GM19023 (cell line): ENCODE data around the gene C12orf57.

Source experiments
- ATAC-seq: cut with Tn5 transposase; IDR thresholded peaks from one replicate; pipeline ENCODE4 v1.9.1; 2021; ENCODE audit warnings: mild to moderate bottlenecking, moderate library complexity; ENCODE audit not compliant: unreplicated experiment

C12orf57 gene

DNA sequence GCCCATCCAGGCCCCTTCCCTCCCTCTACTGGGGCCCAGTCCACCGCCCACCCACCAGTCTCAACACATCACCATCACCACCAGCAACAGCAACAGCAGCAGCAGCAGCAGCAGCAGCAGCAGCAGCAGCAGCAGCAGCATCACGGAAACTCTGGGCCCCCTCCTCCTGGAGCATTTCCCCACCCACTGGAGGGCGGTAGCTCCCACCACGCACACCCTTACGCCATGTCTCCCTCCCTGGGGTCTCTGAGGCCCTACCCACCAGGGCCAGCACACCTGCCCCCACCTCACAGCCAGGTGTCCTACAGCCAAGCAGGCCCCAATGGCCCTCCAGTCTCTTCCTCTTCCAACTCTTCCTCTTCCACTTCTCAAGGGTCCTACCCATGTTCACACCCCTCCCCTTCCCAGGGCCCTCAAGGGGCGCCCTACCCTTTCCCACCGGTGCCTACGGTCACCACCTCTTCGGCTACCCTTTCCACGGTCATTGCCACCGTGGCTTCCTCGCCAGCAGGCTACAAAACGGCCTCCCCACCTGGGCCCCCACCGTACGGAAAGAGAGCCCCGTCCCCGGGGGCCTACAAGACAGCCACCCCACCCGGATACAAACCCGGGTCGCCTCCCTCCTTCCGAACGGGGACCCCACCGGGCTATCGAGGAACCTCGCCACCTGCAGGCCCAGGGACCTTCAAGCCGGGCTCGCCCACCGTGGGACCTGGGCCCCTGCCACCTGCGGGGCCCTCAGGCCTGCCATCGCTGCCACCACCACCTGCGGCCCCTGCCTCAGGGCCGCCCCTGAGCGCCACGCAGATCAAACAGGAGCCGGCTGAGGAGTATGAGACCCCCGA, 7.0 kb upstream of the C12orf57 start:
- peak; percentile 26 for ATAC-seq

DNA sequence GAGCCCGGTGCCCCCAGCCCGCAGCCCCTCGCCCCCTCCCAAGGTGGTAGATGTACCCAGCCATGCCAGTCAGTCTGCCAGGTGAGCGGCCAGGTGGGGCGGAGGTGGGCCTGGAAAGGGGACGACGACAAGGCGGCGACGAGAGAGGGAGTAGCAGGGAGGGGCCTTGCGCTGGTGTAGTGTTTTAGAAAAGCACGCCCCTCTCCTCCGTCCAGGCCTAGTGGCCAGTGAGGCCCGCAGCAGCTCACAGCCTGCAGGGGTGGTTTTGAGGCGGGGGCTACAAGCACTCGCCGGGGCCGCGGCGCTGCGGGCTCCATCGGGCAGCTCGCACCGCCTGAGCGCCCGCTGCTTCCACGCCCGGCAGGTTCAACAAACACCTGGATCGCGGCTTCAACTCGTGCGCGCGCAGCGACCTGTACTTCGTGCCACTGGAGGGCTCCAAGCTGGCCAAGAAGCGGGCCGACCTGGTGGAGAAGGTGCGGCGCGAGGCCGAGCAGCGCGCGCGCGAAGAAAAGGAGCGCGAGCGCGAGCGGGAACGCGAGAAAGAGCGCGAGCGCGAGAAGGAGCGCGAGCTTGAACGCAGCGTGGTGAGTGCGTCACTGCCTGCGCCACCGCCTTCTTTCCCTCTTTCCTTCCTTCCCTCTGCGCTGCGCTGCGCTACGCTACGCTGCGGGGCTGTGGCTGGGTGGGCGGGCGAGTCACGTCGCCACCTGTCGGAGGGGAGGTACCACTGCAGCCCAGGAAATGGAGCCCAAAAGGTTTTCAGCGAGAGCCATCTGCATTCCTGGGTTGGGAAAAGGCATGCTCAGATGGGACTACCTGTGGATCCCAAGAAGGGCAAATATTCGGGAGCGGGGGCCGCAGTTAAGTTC, 6.1 kb upstream of the C12orf57 start:
- peak; percentile 79 for ATAC-seq

DNA sequence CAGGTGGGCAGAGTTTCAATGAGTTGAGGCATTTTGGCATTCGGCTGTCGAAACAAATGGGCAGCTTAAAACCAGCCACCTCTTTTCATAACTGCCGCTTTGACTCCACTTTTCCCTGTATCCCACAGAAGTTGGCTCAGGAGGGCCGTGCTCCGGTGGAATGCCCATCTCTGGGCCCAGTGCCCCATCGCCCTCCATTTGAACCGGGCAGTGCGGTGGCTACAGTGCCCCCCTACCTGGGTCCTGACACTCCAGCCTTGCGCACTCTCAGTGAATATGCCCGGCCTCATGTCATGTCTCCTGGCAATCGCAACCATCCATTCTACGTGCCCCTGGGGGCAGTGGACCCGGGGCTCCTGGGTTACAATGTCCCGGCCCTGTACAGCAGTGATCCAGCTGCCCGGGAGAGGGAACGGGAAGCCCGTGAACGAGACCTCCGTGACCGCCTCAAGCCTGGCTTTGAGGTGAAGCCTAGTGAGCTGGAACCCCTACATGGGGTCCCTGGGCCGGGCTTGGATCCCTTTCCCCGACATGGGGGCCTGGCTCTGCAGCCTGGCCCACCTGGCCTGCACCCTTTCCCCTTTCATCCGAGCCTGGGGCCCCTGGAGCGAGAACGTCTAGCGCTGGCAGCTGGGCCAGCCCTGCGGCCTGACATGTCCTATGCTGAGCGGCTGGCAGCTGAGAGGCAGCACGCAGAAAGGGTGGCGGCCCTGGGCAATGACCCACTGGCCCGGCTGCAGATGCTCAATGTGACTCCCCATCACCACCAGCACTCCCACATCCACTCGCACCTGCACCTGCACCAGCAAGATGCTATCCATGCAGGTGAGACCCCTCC, 5.2 kb upstream of the C12orf57 start:
- ATAC-seq: no peak

GRCh38 chr12:6939191-6939540, 4.7 kb upstream of the C12orf57 start:
- no peak for ATAC-seq

- ATAC-seq: no peak
Observed at GRCh38 chr12:6941267-6941666, 2.6 kb upstream of the C12orf57 start.

GRCh38 chr12:6941782-6942181, 2.0 kb upstream of the C12orf57 start:
- no peak for ATAC-seq

DNA sequence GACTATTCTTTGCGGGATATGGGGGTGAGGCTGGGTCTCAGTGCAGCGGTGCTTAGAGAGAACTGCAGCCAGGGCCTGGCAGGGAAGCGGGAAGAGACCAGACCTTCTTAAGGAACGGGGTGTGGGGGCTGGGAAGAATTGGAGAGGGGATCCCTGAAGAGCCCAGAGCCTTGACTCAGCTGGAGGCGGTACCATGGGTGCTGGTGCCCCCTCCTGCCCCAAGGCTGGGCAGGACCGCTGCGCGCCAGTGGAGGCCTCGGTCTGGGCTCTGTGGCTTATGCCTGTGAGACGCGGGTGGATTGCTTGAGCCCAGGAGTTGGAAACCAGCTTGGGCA, 1.5 kb upstream of the C12orf57 start:
- no peak for ATAC-seq

DNA sequence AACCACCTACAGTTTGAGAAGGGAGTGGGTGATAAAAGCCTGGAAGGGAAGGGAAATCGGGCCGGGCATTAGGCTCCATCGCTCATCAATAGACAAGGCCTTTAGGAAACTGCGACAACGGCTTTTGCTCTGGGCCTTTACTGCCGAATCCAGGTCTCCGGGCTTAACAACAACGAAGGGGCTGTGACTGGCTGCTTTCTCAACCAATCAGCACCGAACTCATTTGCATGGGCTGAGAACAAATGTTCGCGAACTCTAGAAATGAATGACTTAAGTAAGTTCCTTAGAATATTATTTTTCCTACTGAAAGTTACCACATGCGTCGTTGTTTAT, 467 bp upstream of the C12orf57 start:
- peak; percentile 22 for ATAC-seq

GRCh38 chr12:6944381-6945186, 762 bp downstream of the C12orf57 start:
- ATAC-seq: peak; percentile 34

GRCh38 chr12:6945613-6946012, 1.8 kb downstream of the C12orf57 start:
- no peak for ATAC-seq

DNA sequence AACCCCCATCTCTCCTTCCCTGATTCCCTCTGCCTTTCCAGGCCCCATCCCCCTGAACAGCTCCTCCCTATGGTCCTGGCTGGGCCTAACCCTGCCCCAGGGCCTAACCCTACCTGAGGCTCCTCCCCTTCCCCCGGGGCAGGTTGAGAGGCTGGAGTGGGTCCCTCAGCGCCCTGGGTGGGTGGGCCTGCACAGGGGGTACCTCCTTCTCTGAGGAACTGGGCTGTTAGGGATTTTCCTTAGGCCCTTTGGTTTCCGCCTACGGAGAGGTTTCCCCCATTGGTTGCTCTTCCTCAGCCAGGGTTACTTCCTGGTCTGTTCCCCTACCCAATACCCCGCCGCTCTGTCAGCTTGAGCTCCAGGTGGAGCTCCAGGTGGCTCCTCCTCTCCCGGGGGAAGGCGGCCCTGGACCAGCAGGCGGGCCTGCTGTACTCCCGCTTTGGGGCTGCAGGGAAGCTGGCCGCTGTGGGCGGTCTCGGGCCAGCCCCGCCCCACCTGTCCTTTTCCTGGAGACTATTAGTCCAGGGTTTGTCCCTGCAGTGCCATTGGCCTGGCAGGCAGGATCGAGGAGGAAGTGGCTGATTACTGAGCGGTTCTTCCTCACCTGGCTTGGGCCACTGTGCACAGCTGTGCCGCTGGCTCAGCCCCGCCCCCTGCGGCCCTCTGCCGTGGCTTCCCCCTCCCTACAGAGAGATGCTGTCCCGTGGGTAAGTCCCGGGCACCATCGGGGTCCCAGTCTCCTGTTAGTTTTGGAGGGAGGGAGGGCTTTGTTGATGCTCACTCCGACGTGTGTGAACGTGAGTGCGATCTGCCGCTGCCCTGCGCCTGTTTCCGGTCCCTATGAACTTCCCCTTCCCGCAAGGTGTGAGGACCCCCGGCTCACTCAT, 2.5 kb downstream of the C12orf57 start:
- ATAC-seq: peak; percentile 19

DNA sequence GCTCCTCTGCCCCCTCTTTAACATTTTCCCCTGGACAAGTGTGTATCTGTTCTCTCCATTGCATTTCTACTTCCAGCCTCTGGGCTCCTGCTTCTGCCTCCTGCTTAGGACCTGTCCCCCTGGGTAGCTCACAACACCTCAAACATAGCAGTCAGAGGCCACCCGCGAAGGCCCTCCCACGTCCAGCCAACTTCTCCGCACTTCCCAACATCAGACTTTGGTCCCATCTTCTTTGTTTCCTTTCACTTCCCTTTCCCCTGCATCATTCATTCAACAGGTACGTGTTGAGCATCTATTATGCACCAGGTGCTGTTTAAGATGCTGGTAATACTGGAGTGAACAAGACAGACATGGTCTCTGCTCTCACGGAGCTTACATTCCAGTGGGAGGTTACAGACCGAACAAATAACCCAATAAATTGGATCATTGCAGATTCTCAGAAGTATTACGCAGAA, 3.1 kb downstream of the C12orf57 start:
- ATAC-seq: no peak

DNA sequence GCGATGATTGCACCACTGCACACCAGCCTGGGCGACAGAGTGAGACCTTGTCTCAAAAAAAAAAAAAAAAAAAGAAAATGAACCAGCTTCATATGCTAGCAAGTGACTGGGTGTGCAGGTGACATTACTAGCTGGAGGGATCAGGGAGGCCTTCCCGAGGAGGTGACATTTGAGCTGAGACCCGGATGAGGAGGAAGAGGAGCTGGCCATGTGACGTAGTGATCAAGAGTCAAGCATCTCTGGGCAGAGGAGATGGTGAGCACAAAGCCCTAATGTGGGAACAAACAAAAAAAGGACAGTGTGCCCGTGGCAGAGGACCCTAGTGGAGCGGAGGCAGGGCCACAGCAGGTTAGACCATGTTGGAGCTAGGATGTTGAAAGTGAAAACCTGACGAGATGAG, 3.8 kb downstream of the C12orf57 start:
- ATAC-seq: no peak

GRCh38 chr12:6948873-6949594, 5.2 kb downstream of the C12orf57 start:
- ATAC-seq: no peak

- no peak for ATAC-seq
Observed at GRCh38 chr12:6950401-6950801, 6.6 kb downstream of the C12orf57 start.

DNA sequence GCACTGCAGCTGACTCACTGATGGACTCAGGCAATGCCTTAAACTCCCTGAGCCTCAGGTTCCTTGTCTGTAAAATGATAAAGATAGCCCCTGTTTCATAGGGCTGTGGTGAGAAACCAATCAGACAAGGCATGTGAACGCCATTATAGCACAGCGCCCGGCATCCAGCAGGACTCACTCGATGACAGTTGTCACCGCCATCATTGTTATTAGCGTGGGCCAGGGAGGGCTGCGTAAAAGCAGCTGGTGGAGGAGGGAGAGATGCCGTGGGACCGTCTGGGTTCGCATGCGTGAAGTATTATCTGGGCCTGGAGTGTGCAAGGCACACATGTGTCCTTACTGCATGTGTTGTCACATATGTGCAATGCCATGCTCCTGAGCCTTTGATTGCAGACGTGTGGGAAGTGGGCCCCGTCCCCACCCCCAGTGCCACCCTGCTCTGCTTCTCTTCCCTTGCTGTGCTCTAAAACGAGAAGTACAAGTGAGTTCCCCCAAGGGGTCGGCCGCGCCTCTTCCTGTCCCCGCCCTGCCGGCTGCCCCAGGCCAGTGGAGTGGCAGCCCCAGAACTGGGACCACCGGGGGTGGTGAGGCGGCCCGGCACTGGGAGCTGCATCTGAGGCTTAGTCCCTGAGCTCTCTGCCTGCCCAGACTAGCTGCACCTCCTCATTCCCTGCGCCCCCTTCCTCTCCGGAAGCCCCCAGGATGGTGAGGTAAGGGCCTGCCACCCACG, 7.2 kb downstream of the C12orf57 start, which contains the start of gene PTPN6:
Gene PTPN6 (plus strand): TSS at position 546 of the 730 bp plus-strand sequence. CDS start 157 bp downstream, at position 703.
- ATAC-seq: peak; percentile 27

- no peak for ATAC-seq
Observed at GRCh38 chr12:6951551-6952120, 7.8 kb downstream of the C12orf57 start.
